GM08714 (cell line): ENCODE results near the gene PIK3R6.

ENCODE experiments used
- H3K4me3 ChIP-seq: fragments of 200-500 bp; sonication (Bioruptor generic); 2 replicates; pipeline ENCODE4 v1.5.1; 2014; ENCODE audit warnings: mild to moderate bottlenecking, low read length, inconsistent platforms
- ZNF274 ChIP-seq: IDR thresholded peaks from 2 replicates; pipeline ENCODE4 v1.6.1; 2012; ENCODE audit warnings: mild to moderate bottlenecking, low read depth, low read length

The PIK3R6 gene

GRCh38 chr17:8872705-8873435 lies 5.4 kb upstream of the PIK3R6 start:
- no peak for TF ChIP-seq ZNF274
- no peak overlapping the region for H3K4me3 ChIP-seq

GRCh38 chr17:8872036-8872704 lies 4.7 kb upstream of the PIK3R6 start:
- TF ChIP-seq ZNF274 = no peak
- no peak overlapping the region for H3K4me3 ChIP-seq

GRCh38 chr17:8871081-8871581 lies 3.7 kb upstream of the PIK3R6 start:
- TF ChIP-seq ZNF274 = no peak
- H3K4me3 ChIP-seq = no peak overlapping the region

GRCh38 chr17:8870406-8871040 lies 3.0 kb upstream of the PIK3R6 start:
- no peak overlapping the region for H3K4me3 ChIP-seq
- no peak for TF ChIP-seq ZNF274

- TF ChIP-seq ZNF274 = no peak
- H3K4me3 ChIP-seq = no peak overlapping the region; the same call in 1 of the 2 replicates
These were observed 1.8 kb upstream of the PIK3R6 start for GRCh38 chr17:8869114-8869815.

- no peak overlapping the region; the same call in 1 of the 2 replicates for H3K4me3 ChIP-seq
- TF ChIP-seq ZNF274 = no peak
These were observed 1.1 kb upstream of the PIK3R6 start for GRCh38 chr17:8868529-8868951.

GRCh38 chr17:8868092-8868491 lies 618 bp upstream of the PIK3R6 start:
- no peak for TF ChIP-seq ZNF274
- peak overlapping the region; percentile 87; the same call in 1 of the 2 replicates for H3K4me3 ChIP-seq

- TF ChIP-seq ZNF274 = no peak
- peak overlapping the region; percentile 87; the same call in 1 of the 2 replicates for H3K4me3 ChIP-seq
These were observed 1.7 kb downstream of the PIK3R6 start for GRCh38 chr17:8865811-8866210.

- peak overlapping the region; percentile 87; the same call in 1 of the 2 replicates for H3K4me3 ChIP-seq
These were observed 2.1 kb downstream of the PIK3R6 start for GRCh38 chr17:8865385-8865784.

GRCh38 chr17:8862213-8863056 lies 5.0 kb downstream of the PIK3R6 start:
- TF ChIP-seq ZNF274 = no peak
- no peak overlapping the region; the same call in 1 of the 2 replicates for H3K4me3 ChIP-seq

More at GRCh38 chr17:8865385-8865784, 2.1 kb downstream of the PIK3R6 start:
- TF ChIP-seq ZNF274 = no peak

- TF ChIP-seq ZNF274 = no peak
- H3K4me3 ChIP-seq = peak overlapping the region; percentile 17; the same call in 1 of the 2 replicates
These were observed 5.8 kb downstream of the PIK3R6 start for GRCh38 chr17:8861495-8862181.

- no peak overlapping the region; the same call in 1 of the 2 replicates for H3K4me3 ChIP-seq
- no peak for TF ChIP-seq ZNF274
These were observed 7.6 kb downstream of the PIK3R6 start for GRCh38 chr17:8859804-8860430.
